Subcutaneous adipose tissue (tissue), 4 donors: Measurements from ENCODE around the gene IQGAP2. TPM values are rescaled to one million over a fixed set of nuclear protein-coding genes. Genes with fewer than 3 reads are reported as not detected.

Experiments
- total RNA-seq, 4 donors: library from RNA; depleted of rRNA; stranded (reverse); fragments of >200 nt; gene quantifications; one replicate each; pipeline ENCODE4 v1.1.0, GENCODE V29; 2016
- TF ChIP-seq, protein P1 (sequence below): fragments of 450-650 bp; IDR thresholded peaks from one replicate; pipeline ENCODE4 v1.5.1; 2016; ENCODE audit warnings: low read depth, mild to moderate bottlenecking, control low read depth, antibody characterized with exemption, moderate library complexity

Gene IQGAP2
- total RNA-seq, 4 donors from 2014 or later = 16.8 to 119 (median 57.0) TPM

DNA sequence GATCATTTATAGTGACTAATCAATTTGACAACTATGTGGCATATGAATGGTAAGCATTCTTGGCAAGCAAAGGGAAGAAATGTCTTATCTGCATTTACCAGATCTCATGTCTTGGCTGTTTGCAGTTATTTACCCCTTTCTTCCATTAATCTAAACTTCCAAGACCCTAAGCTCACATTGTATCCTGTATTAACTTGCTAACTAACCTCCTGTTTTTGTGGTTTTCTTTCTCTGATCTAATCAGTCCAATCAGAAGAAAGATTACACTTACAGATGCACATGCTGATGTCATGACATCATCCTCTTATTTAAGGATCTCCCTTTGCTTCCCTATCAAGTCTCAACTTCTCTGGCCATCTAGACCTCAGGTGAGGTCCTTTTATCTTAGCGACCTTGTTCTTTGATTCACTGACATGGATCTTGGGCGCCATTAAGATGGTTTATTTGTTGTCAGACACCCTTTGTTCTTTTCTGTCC, 124.6 kb downstream of the IQGAP2 start:
- TF ChIP-seq, protein P1, sequence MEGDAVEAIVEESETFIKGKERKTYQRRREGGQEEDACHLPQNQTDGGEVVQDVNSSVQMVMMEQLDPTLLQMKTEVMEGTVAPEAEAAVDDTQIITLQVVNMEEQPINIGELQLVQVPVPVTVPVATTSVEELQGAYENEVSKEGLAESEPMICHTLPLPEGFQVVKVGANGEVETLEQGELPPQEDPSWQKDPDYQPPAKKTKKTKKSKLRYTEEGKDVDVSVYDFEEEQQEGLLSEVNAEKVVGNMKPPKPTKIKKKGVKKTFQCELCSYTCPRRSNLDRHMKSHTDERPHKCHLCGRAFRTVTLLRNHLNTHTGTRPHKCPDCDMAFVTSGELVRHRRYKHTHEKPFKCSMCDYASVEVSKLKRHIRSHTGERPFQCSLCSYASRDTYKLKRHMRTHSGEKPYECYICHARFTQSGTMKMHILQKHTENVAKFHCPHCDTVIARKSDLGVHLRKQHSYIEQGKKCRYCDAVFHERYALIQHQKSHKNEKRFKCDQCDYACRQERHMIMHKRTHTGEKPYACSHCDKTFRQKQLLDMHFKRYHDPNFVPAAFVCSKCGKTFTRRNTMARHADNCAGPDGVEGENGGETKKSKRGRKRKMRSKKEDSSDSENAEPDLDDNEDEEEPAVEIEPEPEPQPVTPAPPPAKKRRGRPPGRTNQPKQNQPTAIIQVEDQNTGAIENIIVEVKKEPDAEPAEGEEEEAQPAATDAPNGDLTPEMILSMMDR = no peak

DNA sequence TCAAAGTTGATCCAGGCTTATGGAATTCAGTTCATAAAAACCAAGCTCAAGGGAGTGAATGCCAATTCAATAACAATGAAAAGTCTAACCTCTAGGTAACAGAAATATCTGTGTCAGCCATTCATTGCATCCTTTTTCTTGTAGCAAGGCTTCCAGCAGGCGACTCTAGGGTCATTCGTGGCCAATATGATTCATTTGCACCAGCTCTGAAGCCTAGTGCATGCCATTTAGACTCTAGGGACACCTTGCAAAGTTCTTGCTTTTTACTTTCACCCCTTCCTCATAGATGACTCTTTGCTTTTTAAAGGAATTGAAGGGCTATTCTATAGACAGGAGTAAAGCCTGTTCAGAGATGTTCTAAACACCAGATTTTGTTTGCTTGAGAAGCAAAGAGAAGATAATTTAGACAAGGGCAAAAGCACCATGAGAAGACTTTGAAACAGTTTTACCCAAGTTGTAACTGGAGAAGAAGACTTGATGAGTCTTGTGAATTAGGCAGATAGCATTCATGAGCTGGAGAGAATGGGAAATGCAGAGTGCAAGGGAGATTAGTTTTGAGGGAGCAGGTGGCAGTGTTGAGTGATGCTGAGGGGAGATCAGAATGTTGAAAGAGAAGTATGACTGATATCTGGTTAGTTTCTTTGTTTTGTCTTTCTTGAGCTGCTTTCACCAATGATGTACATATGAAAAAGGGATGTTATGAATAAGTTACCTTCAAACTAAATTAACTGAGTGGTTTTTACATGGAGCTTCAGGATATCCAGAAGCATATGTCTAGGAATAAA, 125.7 kb downstream of the IQGAP2 start:
- TF ChIP-seq, protein P1 = no peak

DNA sequence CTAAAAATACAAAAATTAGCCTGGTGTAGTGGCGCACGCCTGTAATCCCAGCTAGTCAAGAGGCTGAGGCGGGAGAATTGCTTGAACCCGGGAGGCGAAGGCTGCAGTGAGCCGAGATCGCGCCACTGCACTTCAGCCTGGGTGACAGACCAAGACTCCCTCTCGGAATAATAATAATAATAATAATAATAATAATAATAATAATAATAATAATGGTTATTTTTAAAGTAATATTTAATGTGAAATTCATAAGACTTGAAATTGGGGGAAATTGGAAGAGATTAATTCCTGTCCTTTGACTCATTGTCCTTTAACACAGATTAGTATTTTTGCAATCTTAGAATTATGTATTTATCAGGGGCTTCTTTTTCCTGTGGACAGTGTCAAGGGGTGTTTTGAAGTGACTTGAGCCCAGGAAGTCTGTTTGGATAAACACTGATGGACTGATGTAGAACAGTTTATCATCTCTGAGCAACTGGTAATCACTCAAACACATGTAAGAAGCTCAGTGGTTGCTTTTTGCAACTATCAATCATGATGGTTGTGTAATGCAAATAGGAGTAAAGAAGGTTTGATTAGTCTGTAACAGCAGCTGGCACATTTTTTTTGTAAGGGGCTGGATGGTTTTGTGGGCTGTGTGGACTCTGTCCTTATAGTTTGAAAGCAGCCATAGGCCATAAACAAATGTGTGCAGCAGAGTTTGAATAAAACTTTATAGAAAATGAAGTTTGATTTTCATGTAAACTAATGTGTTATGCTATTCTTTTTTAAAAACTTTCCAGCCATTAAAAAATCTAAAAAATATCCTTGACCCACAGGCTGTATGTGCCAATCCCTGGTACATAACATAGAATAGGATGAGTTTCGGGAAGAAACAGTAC, 126.6 kb downstream of the IQGAP2 start:
- TF ChIP-seq, protein P1 = no peak

DNA sequence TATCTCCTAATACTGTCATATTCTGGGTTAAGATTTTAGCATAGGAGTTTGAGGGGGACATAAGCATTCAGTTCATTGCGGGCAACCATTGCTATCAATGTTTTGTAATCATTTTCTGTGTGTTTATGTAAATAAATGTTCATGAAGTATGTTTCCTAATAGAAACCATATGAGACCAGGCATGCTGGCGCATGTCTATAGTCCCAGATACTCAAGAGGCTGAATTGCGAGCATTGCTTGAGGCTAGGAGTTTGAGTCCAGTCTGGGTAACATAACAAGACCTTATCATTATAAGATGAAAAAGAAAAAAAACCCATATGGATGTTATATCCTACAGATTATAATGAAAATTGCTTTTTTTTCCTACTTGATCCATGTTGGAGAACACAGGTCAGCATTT, 129.0 kb downstream of the IQGAP2 start:
- TF ChIP-seq, protein P1 = no peak

DNA sequence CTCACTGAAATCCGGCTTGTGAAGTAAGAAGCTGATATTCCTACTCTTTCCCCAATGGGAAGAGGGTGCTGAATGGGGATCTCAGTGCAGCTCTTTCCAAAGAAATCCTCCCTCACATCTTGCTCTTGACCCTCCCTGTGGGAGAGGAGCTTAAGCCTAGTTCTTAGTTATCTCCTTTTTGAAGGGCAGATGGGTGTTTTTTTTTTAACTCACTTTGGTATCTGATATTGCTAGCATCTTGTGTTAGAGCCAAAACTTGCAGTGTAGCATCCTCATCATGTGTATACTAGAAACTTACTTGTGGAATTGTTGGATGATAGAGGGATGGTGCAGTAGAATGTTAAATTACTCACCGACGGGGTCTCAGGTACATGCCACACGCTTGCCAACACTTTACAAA, 129.9 kb downstream of the IQGAP2 start:
- TF ChIP-seq, protein P1 = no peak

DNA sequence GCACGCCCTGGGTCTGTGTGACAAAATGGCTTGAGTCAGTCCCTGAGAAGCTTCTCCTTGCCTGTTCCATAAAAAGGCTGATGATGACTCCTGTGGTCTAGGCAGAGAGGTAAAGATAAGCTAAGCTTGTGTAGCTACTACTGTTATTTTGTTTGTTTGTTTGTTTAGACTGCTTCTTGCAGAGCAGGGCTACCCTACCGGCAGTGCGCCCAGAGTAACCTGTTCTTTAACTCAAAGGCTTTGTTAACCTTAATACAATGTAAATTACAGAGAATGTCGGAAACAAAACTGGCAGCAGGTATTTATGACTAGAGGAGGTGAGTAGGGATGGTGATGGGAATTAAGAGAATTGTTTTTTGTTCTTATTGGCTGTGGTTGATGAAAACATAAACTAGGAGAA, 132.5 kb downstream of the IQGAP2 start:
- TF ChIP-seq, protein P1 = no peak

DNA sequence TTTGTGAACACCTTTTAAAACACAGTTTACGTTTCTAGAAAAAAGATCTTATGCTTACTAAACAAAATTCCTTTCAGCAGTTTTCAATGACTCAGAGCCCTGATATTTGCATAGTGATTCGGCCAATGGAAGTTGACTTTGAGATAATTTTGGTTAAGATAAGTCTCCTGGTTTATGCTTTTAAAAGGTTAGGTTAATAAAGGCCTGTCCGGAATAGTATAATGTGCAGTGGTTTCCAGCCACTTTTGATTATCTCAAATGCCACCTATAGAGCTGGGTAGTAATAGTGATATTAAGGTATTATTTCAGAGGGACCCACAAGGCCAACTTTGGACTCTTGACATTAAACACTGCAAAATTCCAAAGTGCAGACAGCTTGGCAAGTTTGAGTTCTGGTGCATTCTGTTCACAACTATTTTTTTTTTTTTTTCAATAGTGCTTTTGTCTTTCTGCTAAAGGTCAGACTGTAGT, 134.0 kb downstream of the IQGAP2 start:
- TF ChIP-seq, protein P1 = no peak
